CD4-positive, alpha-beta T cell (primary cell): ENCODE results near the gene BCL2L11. TPM values are rescaled to one million over a fixed set of nuclear protein-coding genes. Genes with fewer than 3 reads are reported as not detected.

ENCODE experiments used
- ATAC-seq: fragments of 200-7000 bp; cut with Tn5 transposase; one replicate; pipeline ENCODE4 v1.10.0; 2022; ENCODE audit warnings: mild to moderate bottlenecking; ENCODE audit not compliant: poor library complexity
- CTCF ChIA-PET: fragments of 350-600 bp; sonication (Branson Sonifier 250); formaldehyde crosslinking; loops from one replicate; lab custom pipeline; 2021; ENCODE audit warnings: antibody characterized with exemption, inconsistent platforms; lab: Charles Lee
- POLR2A ChIA-PET: fragments of 350-600 bp; sonication (Branson Sonifier 250); formaldehyde crosslinking; loops from one replicate; lab custom pipeline; 2021; ENCODE audit warnings: antibody characterized with exemption, inconsistent platforms; lab: Charles Lee
- DNase-seq, 14 experiments: peaks; one replicate each; pipeline ENCODE4 v3.0.0-alpha.2; 2013 to 2020; ENCODE audit warnings: mixed read lengths in 2 of 14
- H3K27ac ChIP-seq, 2 donors: one replicate each; pipeline versions ENCODE4 v1.5.1 to v1.7.0; 2013; ENCODE audit warnings: low read length in 2 of 2, low read depth in 1 of 2, mild to moderate bottlenecking in 1 of 2
- H3K27me3 ChIP-seq, 2 experiments: 1 replicate in 1 of 2; 2 replicates in 1 of 2; pipeline versions ENCODE4 v1.6.1 to v1.7.0; 2013; ENCODE audit warnings: low read length in 2 of 2, control low read depth in 1 of 2, mild to moderate bottlenecking in 1 of 2, moderate library complexity in 1 of 2; ENCODE audit not compliant: insufficient read depth in 2 of 2, control insufficient read depth in 1 of 2
- H3K36me3 ChIP-seq: one replicate; pipeline ENCODE4 v1.6.1; 2013; ENCODE audit warnings: low read length, control low read depth; ENCODE audit not compliant: insufficient read depth
- H3K4me1 ChIP-seq: one replicate; pipeline ENCODE4 v1.6.1; 2013; ENCODE audit warnings: low read length, control low read depth; ENCODE audit not compliant: insufficient read depth
- H3K4me3 ChIP-seq: one replicate; pipeline ENCODE4 v1.5.1; 2013; ENCODE audit warnings: mild to moderate bottlenecking, low read length, moderate library complexity
- H3K9me3 ChIP-seq, 2 experiments: 1 replicate in 1 of 2; 2 replicates in 1 of 2; pipeline versions ENCODE4 v1.6.1 to v1.7.0; 2013; ENCODE audit warnings: low read length in 2 of 2, mild to moderate bottlenecking in 2 of 2, control low read depth in 1 of 2, moderate library complexity in 1 of 2; ENCODE audit not compliant: control insufficient read depth in 1 of 2, insufficient read depth in 1 of 2
- H3K27ac Mint-ChIP-seq: one replicate; pipeline ENCODE4 v1.8.0; 2020; ENCODE audit warnings: mixed read lengths
- H3K27me3 Mint-ChIP-seq: one replicate; pipeline ENCODE4 v1.8.0; 2021; ENCODE audit warnings: mixed read lengths
- H3K36me3 Mint-ChIP-seq: one replicate; pipeline ENCODE4 v1.8.0; 2021; ENCODE audit warnings: low read depth, mixed read lengths
- H3K4me1 Mint-ChIP-seq: one replicate; pipeline ENCODE4 v1.8.0; 2021; ENCODE audit warnings: low read depth, mixed read lengths
- H3K4me3 Mint-ChIP-seq: one replicate; pipeline ENCODE4 v1.8.0; 2020; ENCODE audit warnings: mild to moderate bottlenecking, mixed read lengths
- H3K9me3 Mint-ChIP-seq: one replicate; pipeline ENCODE4 v1.8.0; 2020; ENCODE audit warnings: mixed read lengths
- CTCF ChIP-seq: fragments of 200-600 bp; IDR thresholded peaks from one replicate; pipeline ENCODE4 v1.8.0; 2022; ENCODE audit warnings: antibody characterized with exemption, mild to moderate bottlenecking
- intact Hi-C, 2 experiments: fragments of 100-400 bp; cut with DNase I in 1 of 2; cut with micrococcal nuclease in 1 of 2; formaldehyde crosslinking; loops; one replicate each; pipeline versions ENCODE4 v1.15.1 to v1.9.0; 2023 to 2025; cut with DNase I, micrococcal nuclease
- total RNA-seq, 174 experiments: library from RNA in 2 of 174; stranded (reverse) in 2 of 174; gene quantifications; one replicate each; pipeline ENCODE4 v1.2.3 and lab custom pipeline; 2021 to 2026

BCL2L11 gene
- total RNA-seq, 2 experiments from 2014 or later, result 48.6 to 50.1 TPM

- DNase-seq (peak in 9 of 14 experiments; percentile 15 to 65 (median 24)), ATAC-seq (no peak)
- H3K27me3 ChIP-seq, result peaks cover 25% of the 10 kb centered on the region in 2 experiments
- peaks cover 0 to 25% of the 10 kb centered on the region in 2 experiments for H3K9me3 ChIP-seq
- Mint-ChIP-seq H3K4me1 (peaks cover 45% of the 10 kb centered on the region), H3K9me3 (no peaks in the 10 kb centered on the region), H3K27ac (peak overlapping the region; percentile 27), H3K27me3 (peaks cover 22% of the 10 kb centered on the region), H3K4me3 (peak overlapping the region; percentile 91), H3K36me3 (peaks cover 55% of the 10 kb centered on the region)
- no peak overlapping the region for H3K27ac ChIP-seq
- intact Hi-C loops, result no loop called here
- peaks cover 24% of the 10 kb centered on the region for H3K36me3 ChIP-seq
- H3K4me3 ChIP-seq, result peak overlapping the region; percentile 84
- ChIA-PET POLR2A (interaction anchor here (1.0 kb wide), 2 partner anchors 256 to 932 kb away, joined by 3 read pairs; no protein-coding TSS in a partner anchor), CTCF (interaction anchor here (0.6 kb wide), 1 partner anchor 269 kb away, joined by 3 read pairs; no protein-coding TSS in a partner anchor)
- peaks cover 53% of the 10 kb centered on the region for H3K4me1 ChIP-seq
- TF ChIP-seq CTCF, result no peak
Measured at GRCh38 chr2:111122631-111123421, 2.1 kb downstream of the BCL2L11 start.

GRCh38 chr2:111123751-111124150 is 3.0 kb downstream of the BCL2L11 start:
- no peak for ATAC-seq
- Histone ChIP-seq H3K36me3 (peaks cover 27% of the 10 kb centered on the region), H3K4me1 (peaks cover 43% of the 10 kb centered on the region), H3K27me3 (peaks cover 16% of the 10 kb centered on the region in 2 experiments), H3K4me3 (no peak overlapping the region), H3K9me3 (peaks cover 0 to 18% of the 10 kb centered on the region in 2 experiments), H3K27ac (no peak overlapping the region)
- CTCF ChIA-PET, result no interaction called here
- intact Hi-C loops, result no loop called here
- Mint-ChIP-seq H3K36me3 (peaks cover 64% of the 10 kb centered on the region), H3K4me3 (peak overlapping the region; percentile 91), H3K9me3 (no peaks in the 10 kb centered on the region), H3K4me1 (peaks cover 42% of the 10 kb centered on the region), H3K27me3 (peaks cover 13% of the 10 kb centered on the region), H3K27ac (peak overlapping the region; percentile 56)
- POLR2A ChIA-PET, result interaction anchor here (1.0 kb wide), 1 partner anchor 257 kb away, joined by 3 read pairs; no protein-coding TSS in a partner anchor
- TF ChIP-seq CTCF, result no peak
- DNase-seq, result no peak

- H3K4me1 Mint-ChIP-seq, result peaks cover 31% of the 10 kb centered on the region
- intact Hi-C loops, result no loop called here
- CTCF ChIA-PET, result interaction anchor here (1.4 kb wide), 1 partner anchor 18 kb away, joined by 3 read pairs; no protein-coding TSS in a partner anchor
Measured at GRCh38 chr2:111126581-111126980, 5.9 kb downstream of the BCL2L11 start.

More at GRCh38 chr2:111126581-111126980, 5.9 kb downstream of the BCL2L11 start:
- H3K36me3 Mint-ChIP-seq, result peaks cover 74% of the 10 kb centered on the region
- TF ChIP-seq CTCF, result no peak
- ATAC-seq (no peak), DNase-seq (no peak)
- peaks cover 38% of the 10 kb centered on the region for H3K36me3 ChIP-seq
- peaks cover 0 to 5% of the 10 kb centered on the region in 2 experiments for H3K9me3 ChIP-seq
- no peaks in the 10 kb centered on the region for H3K27me3 ChIP-seq
- no peaks in the 10 kb centered on the region for H3K27me3 Mint-ChIP-seq
- no peak overlapping the region for H3K4me3 Mint-ChIP-seq
- H3K4me3 ChIP-seq, result no peak overlapping the region
- peaks cover 19% of the 10 kb centered on the region for H3K4me1 ChIP-seq
- H3K27ac ChIP-seq, result no peak overlapping the region
- H3K27ac Mint-ChIP-seq, result no peak overlapping the region
- POLR2A ChIA-PET, result no interaction called here
- H3K9me3 Mint-ChIP-seq, result no peaks in the 10 kb centered on the region
